Diencephalon (tissue), 1 donor: ENCODE results near the gene SPRR1A. TPM values are rescaled to one million over a fixed set of nuclear protein-coding genes. Genes with fewer than 3 reads are reported as not detected.

ENCODE experiments used
- small RNA-seq: library from RNA; depleted of rRNA; stranded (forward); fragments of <200 nt; gene quantifications from one replicate; pipeline ENCODE3, GENCODE V24; 2014
- total RNA-seq: library from RNA; depleted of rRNA; stranded (reverse); fragments of >200 nt; gene quantifications from one replicate; pipeline ENCODE4 v1.2.3, GENCODE V29; 2014

SPRR1A gene, protein sequence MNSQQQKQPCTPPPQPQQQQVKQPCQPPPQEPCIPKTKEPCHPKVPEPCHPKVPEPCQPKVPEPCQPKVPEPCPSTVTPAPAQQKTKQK
- total RNA-seq: not detected

DNA sequence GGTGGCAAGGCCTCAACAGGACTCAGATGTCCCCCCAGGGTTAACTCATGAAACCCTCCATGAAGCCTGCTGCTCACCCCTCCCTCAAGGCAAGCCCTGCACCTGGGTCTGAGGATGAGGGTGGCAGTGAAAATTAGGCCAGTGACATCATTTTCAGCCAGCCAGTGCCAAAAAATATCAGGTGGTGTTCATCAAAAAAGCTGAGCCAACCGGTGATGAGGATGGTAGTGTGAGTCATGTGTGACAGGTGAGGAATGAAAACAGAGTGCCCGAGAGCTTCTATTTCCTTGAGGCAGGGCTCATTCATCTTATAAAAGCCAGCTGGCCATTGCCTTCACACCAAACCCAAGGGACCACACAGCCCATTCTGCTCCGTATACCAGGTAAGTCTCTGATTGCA, at the start of gene SPRR1A:
SPRR1A (plus strand) TSS at position 339 of the 400 bp plus-strand sequence. CDS start 1,150 bp downstream, outside the sequence.

DNA sequence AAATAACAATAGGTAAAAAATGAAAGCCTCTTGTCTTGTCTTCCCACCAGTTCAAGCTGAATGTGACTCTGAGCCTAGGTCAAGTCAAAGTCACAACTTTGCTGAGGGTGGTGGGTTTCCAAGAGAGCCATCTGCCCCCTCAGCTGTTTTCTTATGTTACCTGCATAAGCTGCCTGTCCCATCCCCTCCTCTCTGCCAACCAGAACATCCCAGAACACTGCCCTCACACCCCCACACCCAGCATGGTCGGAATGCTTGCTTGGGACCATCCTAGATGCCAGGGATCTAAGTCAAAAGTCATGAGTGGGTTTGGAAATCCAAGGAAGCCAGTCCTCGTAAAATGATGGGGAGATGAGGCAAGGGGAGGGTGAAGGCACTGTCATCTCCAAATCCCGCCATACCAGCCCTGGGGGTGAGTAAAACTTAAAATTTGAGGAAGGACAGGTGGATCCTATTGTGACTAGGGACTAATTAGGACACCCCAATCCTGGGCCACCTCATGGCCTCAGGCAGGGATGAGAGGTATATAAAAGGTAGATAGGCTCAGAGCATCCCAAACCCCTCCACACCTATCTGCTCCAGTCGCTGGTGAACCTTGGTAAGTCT, 37.1 kb upstream of the SPRR1A start, which contains the start of gene SPRR5:
SPRR5 (plus strand) TSS at position 556 of the 606 bp plus-strand sequence. CDS start 1,349 bp downstream, outside the sequence.

DNA sequence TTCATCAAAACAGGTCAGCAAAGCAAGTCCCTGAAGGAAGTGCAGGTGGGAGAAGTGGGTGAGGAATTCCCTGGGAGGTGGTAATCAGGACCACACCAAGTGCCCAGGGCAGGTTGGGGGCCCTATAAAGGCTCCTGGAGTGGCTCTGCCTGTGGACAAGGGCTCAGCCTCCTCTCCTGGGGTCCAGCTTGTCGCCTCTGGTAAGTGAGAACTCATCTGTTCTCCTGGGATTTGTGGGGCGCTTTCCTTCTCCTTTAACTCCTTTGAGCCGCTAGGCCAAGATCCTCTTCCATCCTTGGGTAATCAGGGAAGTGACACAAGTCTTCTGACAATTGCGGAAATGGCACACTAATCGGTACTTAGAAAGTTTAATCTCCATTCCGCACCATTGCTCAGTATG, 13.4 kb upstream of the SPRR1A start, which contains the start of gene SPRR4:
SPRR4 (plus strand) TSS at position 154 of the 400 bp plus-strand sequence. CDS start 1,243 bp downstream, outside the sequence.

DNA sequence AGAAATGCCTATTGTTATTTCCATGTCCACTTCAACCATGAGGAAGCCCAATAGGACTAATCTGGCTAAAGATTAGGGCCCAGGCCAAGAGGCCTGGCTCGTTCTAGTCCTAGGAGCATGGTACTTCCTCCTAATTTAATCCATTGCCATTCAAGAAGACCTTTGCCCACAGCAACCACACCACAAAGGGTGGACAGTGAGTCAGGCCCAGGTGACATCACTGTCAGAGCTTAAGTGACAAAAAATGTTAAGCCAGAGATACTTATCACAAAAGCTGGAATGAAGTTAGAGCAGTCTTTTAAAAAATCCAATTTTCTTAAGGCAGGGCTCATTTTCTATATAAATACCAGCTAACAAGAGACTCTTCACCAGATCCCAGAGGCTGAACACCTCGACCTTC, 17.5 kb downstream of the SPRR1A start, which contains the start of gene SPRR3:
SPRR3 (plus strand) TSS at position 368 of the 400 bp plus-strand sequence. CDS start 1,272 bp downstream, outside the sequence.

DNA sequence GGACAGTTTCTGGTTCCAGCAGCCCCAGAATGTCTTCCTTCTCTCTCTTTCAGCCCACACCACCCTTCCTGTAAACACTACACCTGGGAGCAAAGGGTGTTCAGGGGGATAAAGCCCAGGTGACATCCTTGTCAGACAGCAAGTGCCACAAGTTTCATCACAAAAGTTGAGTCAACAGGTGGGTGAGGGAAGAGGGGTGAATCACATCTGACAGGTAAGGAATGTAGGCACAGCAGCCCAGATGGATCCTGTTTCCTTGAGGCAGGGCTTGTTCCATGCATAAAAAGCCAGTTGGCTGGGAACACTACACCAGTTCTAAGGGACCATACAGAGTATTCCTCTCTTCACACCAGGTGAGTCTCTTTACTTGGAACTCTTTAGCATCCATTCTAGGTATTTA, 47.0 kb downstream of the SPRR1A start, which contains the start of gene SPRR1B:
SPRR1B (plus strand) TSS at position 309 of the 400 bp plus-strand sequence. CDS start 1,143 bp downstream, outside the sequence.

Small RNAs within 50 kb of the gene (small RNA-seq; reads per million reads assigned to genes)
- gene AL356867.1 (not detected), gene RF00322 (not detected), gene SPRR1A (not detected)

Other genes with a start within 250 kb of the SPRR1A start
- gene KPRP, start 226.1 kb upstream of the SPRR1A start, total RNA-seq: not detected
- gene LCE1F, start 208.9 kb upstream of the SPRR1A start, total RNA-seq: not detected
- gene LCE1E, start 197.8 kb upstream of the SPRR1A start, total RNA-seq: not detected
- not detected for gene LCE1D, start 187.4 kb upstream of the SPRR1A start, total RNA-seq
- not detected for gene LCE1C, start 177.4 kb upstream of the SPRR1A start, total RNA-seq
- gene LCE1B, start 172.1 kb upstream of the SPRR1A start, total RNA-seq: not detected
- not detected for gene LCE1A, start 156.6 kb upstream of the SPRR1A start, total RNA-seq
- not detected for gene LCE6A, start 141.2 kb upstream of the SPRR1A start, total RNA-seq
- not detected for gene LCE7A, start 124.1 kb upstream of the SPRR1A start, total RNA-seq
- not detected for gene SMCP, start 105.8 kb upstream of the SPRR1A start, total RNA-seq
- not detected for gene IVL, start 75.5 kb upstream of the SPRR1A start, total RNA-seq
- gene SPRR5, start 36.9 kb upstream of the SPRR1A start, total RNA-seq: not detected
- not detected for gene SPRR4, start 13.4 kb upstream of the SPRR1A start, total RNA-seq
- not detected for gene SPRR3, start 17.7 kb downstream of the SPRR1A start, total RNA-seq
- gene SPRR1B, start 47.1 kb downstream of the SPRR1A start, total RNA-seq: not detected
- not detected for gene SPRR2D, start 57.0 kb downstream of the SPRR1A start, total RNA-seq
- not detected for gene SPRR2A, start 73.4 kb downstream of the SPRR1A start, total RNA-seq
- gene SPRR2B, start 87.5 kb downstream of the SPRR1A start, total RNA-seq: not detected
- not detected for gene SPRR2E, start 110.4 kb downstream of the SPRR1A start, total RNA-seq
- gene SPRR2F, start 129.4 kb downstream of the SPRR1A start, total RNA-seq: not detected
- gene SPRR2G, start 166.8 kb downstream of the SPRR1A start, total RNA-seq: not detected
- not detected for gene LELP1, start 219.3 kb downstream of the SPRR1A start, total RNA-seq
- not detected for gene PRR9, start 233.5 kb downstream of the SPRR1A start, total RNA-seq